PC-9 (cell line): ENCODE results near the gene SLC66A1.

Source experiments
- CTCF ChIP-seq: fragments of 200-600 bp; sonication (generic); conservative IDR thresholded peaks from 2 replicates; pipeline ENCODE4 v1.6.1; 2017; ENCODE audit warnings: mixed run types, antibody characterized with exemption, mild to moderate bottlenecking, moderate library complexity
- EZH2 ChIP-seq: fragments of 200-600 bp; sonication (generic); IDR thresholded peaks from 2 replicates; pipeline ENCODE4 v1.8.0; 2017; ENCODE audit warnings: antibody characterized with exemption, low read depth

GRCh38 chr1:19262744-19263143 lies 49.4 kb upstream of the SLC66A1 start:
- no peak for TF ChIP-seq CTCF
- no peak for TF ChIP-seq EZH2
